ENCODE measurements around the gene PTPRN2.

DNA sequence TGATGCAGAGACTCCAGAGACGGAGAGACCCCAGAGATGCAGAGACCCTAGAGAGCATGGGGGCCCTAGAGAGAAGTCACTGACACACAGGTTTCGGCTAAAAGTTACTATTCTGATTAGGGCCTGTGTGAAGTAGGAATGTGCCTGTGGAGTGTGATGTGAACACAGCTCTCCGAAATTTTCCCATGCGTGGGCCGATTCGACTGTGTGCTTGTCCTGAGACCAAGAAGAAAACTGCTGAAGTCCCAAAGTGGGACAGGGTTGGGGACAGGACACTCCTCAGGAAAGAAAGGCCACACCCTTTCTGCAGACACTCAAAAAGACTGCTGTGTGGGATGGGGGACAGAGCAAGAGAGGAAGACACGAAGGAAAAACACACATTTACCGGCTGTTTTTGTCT lies 533.5 kb downstream of the PTPRN2 start:
- TF ChIP-seq, protein P1, sequence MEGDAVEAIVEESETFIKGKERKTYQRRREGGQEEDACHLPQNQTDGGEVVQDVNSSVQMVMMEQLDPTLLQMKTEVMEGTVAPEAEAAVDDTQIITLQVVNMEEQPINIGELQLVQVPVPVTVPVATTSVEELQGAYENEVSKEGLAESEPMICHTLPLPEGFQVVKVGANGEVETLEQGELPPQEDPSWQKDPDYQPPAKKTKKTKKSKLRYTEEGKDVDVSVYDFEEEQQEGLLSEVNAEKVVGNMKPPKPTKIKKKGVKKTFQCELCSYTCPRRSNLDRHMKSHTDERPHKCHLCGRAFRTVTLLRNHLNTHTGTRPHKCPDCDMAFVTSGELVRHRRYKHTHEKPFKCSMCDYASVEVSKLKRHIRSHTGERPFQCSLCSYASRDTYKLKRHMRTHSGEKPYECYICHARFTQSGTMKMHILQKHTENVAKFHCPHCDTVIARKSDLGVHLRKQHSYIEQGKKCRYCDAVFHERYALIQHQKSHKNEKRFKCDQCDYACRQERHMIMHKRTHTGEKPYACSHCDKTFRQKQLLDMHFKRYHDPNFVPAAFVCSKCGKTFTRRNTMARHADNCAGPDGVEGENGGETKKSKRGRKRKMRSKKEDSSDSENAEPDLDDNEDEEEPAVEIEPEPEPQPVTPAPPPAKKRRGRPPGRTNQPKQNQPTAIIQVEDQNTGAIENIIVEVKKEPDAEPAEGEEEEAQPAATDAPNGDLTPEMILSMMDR (conservative IDR thresholded peaks at IDR 0.05 in 1 of 2, IDR thresholded peaks at IDR 0.05 in 1 of 2; ENCODE audit: low read depth in 1 of 2, low read length in 2 of 2): no peak
- TF ChIP-seq EZH2 (IDR thresholded peaks at IDR 0.05; ENCODE audit: low read length, missing control alignments): no peak

Data from fibroblast of lung (primary cell).